Neural cell (in vitro differentiated cells): ENCODE measurements around the gene LRRK1. TPM values are rescaled to one million over a fixed set of nuclear protein-coding genes. Genes with fewer than 3 reads are reported as not detected.

ENCODE experiments used
- H2AFZ ChIP-seq: fragments of 200-600, 300-800 bp; sonication (generic), shearing (Covaris generic); 2 replicates; pipeline ENCODE4 v1.6.0; 2014; ENCODE audit warnings: low read depth, mild to moderate bottlenecking, antibody characterized with exemption, low read length, moderate library complexity
- H3F3A ChIP-seq: fragments of 200-600 bp; shearing (Covaris generic); 2 replicates; pipeline ENCODE4 v1.6.1; 2016; ENCODE audit warnings: mild to moderate bottlenecking, moderate library complexity, mixed read lengths, antibody characterized with exemption, low read length; ENCODE audit not compliant: insufficient read depth, poor library complexity, severe bottlenecking
- H3K27ac ChIP-seq: fragments of 200-600, 300-800 bp; sonication (generic), shearing (Covaris generic); 2 replicates; pipeline ENCODE4 v1.5.1; 2014; ENCODE audit warnings: mild to moderate bottlenecking, low read length, moderate library complexity
- H3K27me3 ChIP-seq: fragments of 300-800, 200-600 bp; sonication (generic), shearing (Covaris generic); 2 replicates; pipeline ENCODE4 v1.6.0; 2014; ENCODE audit warnings: mild to moderate bottlenecking, low read depth, low read length, moderate library complexity; ENCODE audit not compliant: insufficient read depth
- H3K36me3 ChIP-seq: fragments of 300-800, 200-600 bp; sonication (generic), shearing (Covaris generic); 2 replicates; pipeline ENCODE4 v1.5.1; 2014; ENCODE audit warnings: mild to moderate bottlenecking, antibody characterized with exemption, low read length, moderate library complexity; ENCODE audit not compliant: insufficient read depth
- H3K4me2 ChIP-seq: fragments of 300-800, 200-600 bp; sonication (generic), shearing (Covaris generic); 2 replicates; pipeline ENCODE4 v1.6.0; 2014; ENCODE audit warnings: mild to moderate bottlenecking, low read length
- H3K4me3 ChIP-seq: fragments of 300-800, 200-600 bp; sonication (generic), shearing (Covaris generic); 2 replicates; pipeline ENCODE4 v1.5.1; 2014; ENCODE audit warnings: mild to moderate bottlenecking, low read length, moderate library complexity
- H3K79me2 ChIP-seq: fragments of 200-600 bp; shearing (Covaris generic); replicated peaks from 2 replicates; pipeline ENCODE4 v1.6.0; 2014; ENCODE audit warnings: mild to moderate bottlenecking, low read length, moderate library complexity; ENCODE audit not compliant: insufficient read depth
- H3K9ac ChIP-seq: fragments of 300-800, 200-600 bp; sonication (generic), shearing (Covaris generic); 2 replicates; pipeline ENCODE4 v1.6.1; 2016; ENCODE audit warnings: mild to moderate bottlenecking, low read length, mixed read lengths
- H3K9me2 ChIP-seq: fragments of 200-600 bp; shearing (Covaris generic); 2 replicates; pipeline ENCODE4 v1.6.1; 2016; ENCODE audit warnings: mild to moderate bottlenecking, low read length, mixed read lengths; ENCODE audit not compliant: insufficient read depth
- H3K9me3 ChIP-seq: fragments of 200-600, 300-800 bp; sonication (generic), shearing (Covaris generic); 2 replicates; pipeline ENCODE4 v1.6.1; 2016; ENCODE audit warnings: mild to moderate bottlenecking, mixed run types, low read length, moderate library complexity, mixed read lengths
- H4K20me1 ChIP-seq: fragments of 200-600 bp; shearing (Covaris generic); 2 replicates; pipeline ENCODE4 v1.6.1; 2016; ENCODE audit warnings: mild to moderate bottlenecking, mixed run types; ENCODE audit not compliant: insufficient read depth
- CTCF ChIP-seq: fragments of 450-650 bp; IDR thresholded peaks from 2 replicates; pipeline ENCODE4 v1.5.1; 2014; ENCODE audit warnings: antibody characterized with exemption, mild to moderate bottlenecking, moderate library complexity; ENCODE audit not compliant: poor library complexity, severe bottlenecking
- EP300 ChIP-seq: fragments of 450-650 bp; conservative IDR thresholded peaks from 2 replicates; pipeline ENCODE4 v1.6.1; 2014; ENCODE audit warnings: antibody characterized with exemption, mild to moderate bottlenecking, moderate library complexity; ENCODE audit not compliant: poor library complexity, severe bottlenecking
- EZH2 ChIP-seq: fragments of 200-600, 300-800 bp; shearing (Covaris generic), sonication (generic); IDR thresholded peaks from 2 replicates; pipeline ENCODE4 v1.6.1; 2014; ENCODE audit warnings: antibody characterized with exemption, low read length, borderline replicate concordance, mild to moderate bottlenecking; ENCODE audit not compliant: insufficient read depth, poor library complexity, severe bottlenecking
- MXI1 ChIP-seq: fragments of 450-650 bp; conservative IDR thresholded peaks from 2 replicates; pipeline ENCODE4 v1.6.1; 2014; ENCODE audit warnings: antibody characterized with exemption, mild to moderate bottlenecking; ENCODE audit not compliant: poor library complexity, severe bottlenecking
- POLR2AphosphoS5 ChIP-seq: IDR thresholded peaks from 2 replicates; pipeline ENCODE4 v1.6.1; 2012
- RAD21 ChIP-seq: fragments of 450-650 bp; conservative IDR thresholded peaks from 2 replicates; pipeline ENCODE4 v1.6.1; 2014; ENCODE audit warnings: antibody characterized with exemption, mild to moderate bottlenecking, moderate library complexity
- REST ChIP-seq: IDR thresholded peaks from 2 replicates; pipeline ENCODE4 v1.6.1; 2012; ENCODE audit warnings: borderline replicate concordance
- SMC3 ChIP-seq: fragments of 450-650 bp; conservative IDR thresholded peaks from 2 replicates; pipeline ENCODE4 v1.6.1; 2014; ENCODE audit warnings: antibody characterized with exemption, mild to moderate bottlenecking, moderate library complexity; ENCODE audit not compliant: poor library complexity
- TAF1 ChIP-seq: IDR thresholded peaks from 2 replicates; pipeline ENCODE4 v1.6.1; 2012; ENCODE audit warnings: low read depth
- polyA plus RNA-seq: library from polyadenylated mRNA; depleted of rRNA; stranded (reverse); fragments of >200 nt; gene quantifications from 2 replicates; pipeline ENCODE4 v1.2.3, GENCODE V29; 2014

Gene LRRK1
- polyA plus RNA-seq, 1 donor from 2014 or later, result 0.06 TPM

- Histone ChIP-seq H3K27me3 (no peaks in the 10 kb centered on the region), H3K36me3 (no peaks in the 10 kb centered on the region), H3K9me3 (no peaks in the 10 kb centered on the region), H3K4me2 (no peak overlapping the region), H3K27ac (no peak overlapping the region), H3F3A (no peaks in the 10 kb centered on the region), H3K9ac (no peak overlapping the region), H3K9me2 (no peaks in the 10 kb centered on the region), H4K20me1 (no peaks in the 10 kb centered on the region), H2AFZ (no peak overlapping the region), H3K79me2 (no peaks in the 10 kb centered on the region), H3K4me3 (no peak overlapping the region)
- no peak for TF ChIP-seq SMC3
- no peak for TF ChIP-seq EP300
- no peak for TF ChIP-seq TAF1
- no peak for TF ChIP-seq REST
- TF ChIP-seq POLR2AphosphoS5, result no peak
- TF ChIP-seq RAD21, result no peak
- no peak for TF ChIP-seq EZH2
- TF ChIP-seq CTCF, result no peak
Measured at GRCh38 chr15:100905850-100906249, 13.3 kb upstream of the LRRK1 start.

- Histone ChIP-seq H4K20me1 (no peaks in the 10 kb centered on the region), H3K4me2 (no peak overlapping the region), H3K36me3 (no peaks in the 10 kb centered on the region), H3F3A (no peaks in the 10 kb centered on the region), H3K9me2 (no peaks in the 10 kb centered on the region), H3K79me2 (no peaks in the 10 kb centered on the region), H3K27me3 (no peaks in the 10 kb centered on the region), H2AFZ (no peak overlapping the region), H3K9ac (no peak overlapping the region), H3K4me3 (no peak overlapping the region), H3K9me3 (no peaks in the 10 kb centered on the region), H3K27ac (no peak overlapping the region)
- TF ChIP-seq TAF1, result no peak
- TF ChIP-seq POLR2AphosphoS5, result no peak
- no peak for TF ChIP-seq EP300
- no peak for TF ChIP-seq RAD21
- no peak for TF ChIP-seq CTCF
- TF ChIP-seq REST, result no peak
- no peak for TF ChIP-seq MXI1
- TF ChIP-seq SMC3, result no peak
- no peak for TF ChIP-seq EZH2
Measured at GRCh38 chr15:100908466-100908865, 10.7 kb upstream of the LRRK1 start.
